Fibroblast of skin of right quadriceps (primary cell): ENCODE data around the gene CDS1.
"Not testable (repeated sequence)": the region's sequence is repeated elsewhere in the genome, so short reads cannot be mapped to it uniquely, and the experiment has no call there.

Experiments
- DNase-seq: peaks from one replicate; pipeline ENCODE4 v3.0.0-alpha.2; 2013

CDS1 gene

DNA sequence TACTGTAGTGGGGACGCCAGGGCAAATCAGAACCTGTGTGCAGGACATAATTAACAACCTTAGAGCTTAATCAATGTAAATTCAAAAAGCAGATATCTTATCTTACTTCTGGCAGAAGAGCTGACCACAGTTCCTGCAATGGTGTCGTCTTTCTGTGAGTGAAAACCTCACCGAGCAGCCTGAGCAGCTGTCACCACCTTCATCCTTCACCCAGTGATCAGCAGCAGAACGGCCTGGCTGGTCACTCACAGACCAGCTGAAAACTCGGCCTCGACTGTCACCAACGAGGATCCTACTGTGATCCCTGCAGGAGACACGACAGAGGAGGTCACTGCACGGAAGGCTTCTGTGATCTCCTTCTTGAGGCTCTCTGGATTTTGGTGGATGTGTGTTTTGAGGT lies 94.2 kb downstream of the CDS1 start:
- no peak for DNase-seq

DNA sequence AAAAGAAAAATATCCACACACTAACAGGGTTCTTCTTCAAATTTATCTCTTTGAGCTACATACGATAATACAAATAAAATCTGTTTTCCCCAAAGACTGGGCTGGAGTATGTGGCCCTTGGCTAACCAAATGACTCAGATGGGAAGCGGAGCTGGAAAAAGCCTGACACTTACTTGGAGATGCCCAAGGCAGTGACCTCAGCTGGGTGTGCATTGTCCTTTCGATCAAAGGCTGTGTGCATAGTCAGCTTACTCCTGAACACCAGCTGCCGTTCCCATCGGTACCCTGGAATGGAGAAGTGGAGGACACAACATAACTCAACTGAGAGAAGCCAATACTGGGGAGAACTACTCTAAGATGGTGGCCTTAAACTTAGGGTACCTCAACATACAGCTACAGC lies 95.1 kb downstream of the CDS1 start:
- DNase-seq = no peak

DNA sequence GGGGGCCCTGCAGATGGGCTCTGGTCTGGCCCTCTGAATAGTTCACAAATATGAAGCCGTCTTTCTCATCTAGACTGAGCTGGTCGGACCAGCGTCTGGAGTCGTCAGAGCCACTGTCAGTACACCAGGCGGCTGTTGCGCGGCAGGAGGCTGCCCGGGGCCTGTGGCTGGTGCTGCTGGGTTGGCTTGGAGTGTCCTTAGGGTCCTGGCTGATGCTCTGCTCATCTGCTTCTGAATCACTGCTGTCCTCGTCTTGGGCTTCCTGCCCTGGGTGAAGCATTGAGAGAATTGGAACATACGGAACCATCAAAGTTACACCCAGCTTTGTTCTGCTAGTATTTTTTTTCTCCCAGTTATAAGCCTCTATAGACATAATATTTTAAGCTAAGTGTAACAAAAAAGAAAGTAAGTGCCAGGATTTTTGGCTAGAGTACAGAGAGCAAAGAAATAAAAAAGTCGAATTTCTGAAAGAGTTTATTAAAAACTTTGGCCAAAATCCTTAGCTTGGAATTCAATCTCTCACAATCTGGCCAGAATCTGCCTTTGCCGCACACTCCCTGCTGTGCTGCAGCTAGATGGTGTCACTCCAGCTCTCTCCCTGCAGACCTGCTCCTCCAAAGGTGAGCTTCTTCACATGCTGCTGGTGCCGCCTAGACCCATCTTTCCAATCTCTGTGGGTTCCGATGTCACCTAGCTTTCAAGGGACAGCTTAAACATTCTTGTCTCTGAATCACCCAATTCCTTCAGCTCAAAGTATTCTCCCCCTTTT lies 96.2 kb downstream of the CDS1 start:
- no peak for DNase-seq

DNA sequence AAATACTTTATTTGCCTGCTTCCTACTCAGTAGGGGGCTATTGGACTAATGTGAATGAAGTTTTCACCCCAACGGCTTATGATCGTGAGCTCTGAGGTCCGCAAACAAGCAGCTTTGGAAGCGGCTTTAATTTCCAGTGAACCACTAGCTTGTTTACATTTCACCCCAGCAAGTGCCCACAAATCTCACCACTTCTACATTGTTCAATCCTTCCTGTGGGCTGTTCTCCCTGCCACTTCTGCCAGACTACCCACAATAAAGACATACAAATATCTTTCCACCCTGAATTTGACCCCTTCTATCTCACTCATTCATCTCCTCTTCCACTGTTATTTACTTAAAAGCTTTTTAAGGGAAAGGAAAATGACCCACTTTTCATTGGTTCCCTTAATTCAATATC lies 98.0 kb downstream of the CDS1 start:
- DNase-seq = no peak

DNA sequence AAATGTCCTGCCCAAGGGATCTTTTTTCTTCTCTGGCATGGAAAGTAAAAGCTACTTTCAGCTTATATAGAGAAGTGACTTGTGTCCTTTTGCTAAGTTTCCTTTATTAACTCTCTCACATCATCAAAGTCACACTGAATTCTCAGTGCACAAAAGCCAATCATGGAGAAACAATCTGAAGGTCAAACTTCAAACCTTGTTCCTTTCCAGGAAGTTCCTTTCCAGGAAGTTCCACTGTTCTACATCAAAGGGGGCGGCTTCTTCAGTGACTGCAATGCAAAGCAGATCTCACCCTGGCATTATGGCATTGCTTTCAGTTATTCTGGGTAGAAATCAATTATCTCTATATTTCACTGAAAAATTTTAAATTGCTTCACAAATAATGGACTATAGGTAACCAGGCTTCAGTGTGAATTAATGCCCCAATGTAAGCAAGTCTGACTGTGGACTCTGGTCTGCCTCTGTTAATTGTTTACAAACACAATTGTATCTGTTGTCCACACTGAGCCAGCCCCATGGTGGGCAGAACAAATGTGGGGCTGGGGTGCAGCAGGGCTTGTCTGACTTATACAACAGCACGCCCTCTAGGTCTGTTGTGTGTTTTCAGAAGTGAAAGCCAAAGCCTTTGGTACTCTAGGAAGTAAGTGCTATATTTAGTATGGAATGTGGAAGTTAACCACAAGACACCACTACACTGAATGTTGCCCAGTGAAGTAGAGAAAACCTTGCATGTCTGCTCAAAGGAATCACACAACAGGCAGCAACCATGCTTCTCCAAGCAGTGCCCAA lies 98.8 kb downstream of the CDS1 start:
- peak; percentile 80 for DNase-seq

DNA sequence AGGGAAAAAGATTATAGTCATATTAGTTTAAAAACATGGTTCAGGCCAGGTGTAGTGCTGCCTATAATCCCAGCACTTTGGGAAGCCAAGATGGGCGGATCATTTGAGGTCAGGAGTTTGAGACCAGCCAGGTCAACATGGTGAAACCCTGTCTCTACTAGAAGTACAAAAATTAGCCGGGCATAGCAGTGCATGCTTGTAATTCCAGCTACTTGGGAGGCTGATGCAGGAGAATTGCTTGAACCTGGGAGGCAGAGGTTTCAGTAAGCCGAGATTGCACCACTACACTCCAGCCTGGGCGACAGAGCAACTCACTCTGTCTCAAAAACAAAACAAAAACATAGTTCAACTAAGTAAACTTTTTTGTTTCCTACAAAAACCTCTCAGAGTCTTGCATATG lies 99.7 kb downstream of the CDS1 start:
- not testable (repeated sequence) for DNase-seq

DNA sequence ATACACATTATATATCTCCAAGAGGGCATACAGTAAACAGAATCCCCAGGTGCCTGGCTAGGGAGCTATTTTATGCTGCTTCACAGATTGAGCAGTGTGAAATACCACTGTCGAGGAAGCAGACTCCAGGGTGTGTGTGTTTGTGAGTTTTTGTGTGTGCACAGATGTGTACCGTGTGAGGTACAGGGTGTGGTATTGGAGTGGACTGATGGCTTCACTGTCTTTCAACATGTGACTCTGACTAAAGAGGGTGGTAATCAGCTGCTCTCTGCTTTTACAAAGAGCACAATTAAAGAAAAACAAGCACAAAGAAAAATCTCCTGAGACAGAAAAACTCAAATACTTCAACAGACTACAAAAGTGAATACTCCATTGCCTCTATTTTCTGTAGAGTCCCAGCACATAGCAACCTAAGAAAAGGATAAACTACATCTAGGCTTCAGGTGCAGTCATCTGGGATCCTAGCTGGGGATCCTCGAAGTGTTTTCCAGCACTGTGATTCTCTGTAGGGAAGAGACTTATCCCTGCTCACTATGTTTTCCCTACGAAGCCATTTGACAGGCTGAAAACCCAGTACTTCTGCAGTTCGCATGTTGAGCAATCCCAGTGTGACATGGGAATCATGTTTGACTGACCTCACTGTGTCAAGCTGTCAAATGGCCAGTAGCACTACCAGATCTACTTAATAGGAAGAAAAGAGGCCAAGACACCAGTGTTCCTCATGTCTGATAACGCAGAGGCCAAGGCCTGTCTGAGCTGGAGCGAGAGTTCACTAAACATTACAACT lies 100.3 kb downstream of the CDS1 start:
- DNase-seq = no peak

DNA sequence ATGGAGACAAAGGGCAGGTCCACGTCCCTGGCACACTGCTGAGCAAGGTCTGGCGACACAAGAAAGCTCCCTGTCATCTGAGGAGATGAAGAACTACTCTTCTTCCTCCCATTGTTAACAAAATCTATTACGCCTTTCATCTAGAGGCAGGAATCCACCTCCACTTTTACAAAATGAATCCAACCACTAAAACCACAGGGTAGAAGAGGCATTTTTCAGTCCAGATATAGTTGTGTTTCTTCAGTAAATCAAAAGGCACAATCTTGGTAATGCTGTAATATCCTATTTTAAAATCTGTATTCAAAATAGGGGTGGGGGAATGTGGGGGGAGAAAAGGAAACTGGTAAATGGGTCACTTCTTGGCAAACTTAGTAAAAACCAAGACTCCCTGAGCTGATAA lies 101.4 kb downstream of the CDS1 start:
- no peak for DNase-seq

DNA sequence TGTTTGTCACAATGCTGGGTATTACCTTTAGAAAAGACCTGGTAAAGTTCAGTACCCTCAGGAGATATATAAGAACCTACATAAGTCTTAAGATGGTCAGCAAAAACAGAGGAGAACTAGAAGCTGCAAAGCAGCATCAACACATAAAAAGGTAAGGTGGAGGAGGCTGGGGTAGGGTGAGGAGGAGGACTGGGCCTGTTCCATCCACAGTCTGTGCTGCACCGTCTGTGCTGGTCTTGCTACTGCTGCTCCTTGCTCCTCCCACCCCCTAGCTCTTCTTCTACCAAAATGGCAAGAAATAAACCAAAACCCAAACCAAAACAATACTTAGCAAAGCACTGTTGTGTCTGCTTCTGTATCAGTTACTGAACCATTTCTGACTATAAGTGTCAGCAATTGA lies 102.2 kb downstream of the CDS1 start:
- DNase-seq = no peak

DNA sequence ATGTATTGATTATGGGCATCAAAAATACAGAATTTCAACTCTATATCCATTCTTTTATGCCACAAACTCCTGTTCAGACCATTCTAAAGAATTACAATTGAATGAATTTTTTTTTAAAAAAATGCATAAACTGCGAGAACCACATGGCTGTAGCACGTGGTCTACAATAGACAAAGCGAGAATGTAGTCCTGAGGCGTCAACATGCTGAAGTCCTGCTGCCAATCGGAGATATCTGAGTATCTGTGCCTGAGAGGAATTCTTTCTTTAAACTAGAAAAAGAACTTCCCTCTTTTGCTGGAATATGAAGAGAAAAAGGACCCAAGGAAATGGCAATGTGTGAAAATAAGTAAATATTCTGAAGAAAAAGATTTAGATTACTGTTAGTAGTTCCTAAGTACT lies 105.7 kb downstream of the CDS1 start:
- DNase-seq = no peak

DNA sequence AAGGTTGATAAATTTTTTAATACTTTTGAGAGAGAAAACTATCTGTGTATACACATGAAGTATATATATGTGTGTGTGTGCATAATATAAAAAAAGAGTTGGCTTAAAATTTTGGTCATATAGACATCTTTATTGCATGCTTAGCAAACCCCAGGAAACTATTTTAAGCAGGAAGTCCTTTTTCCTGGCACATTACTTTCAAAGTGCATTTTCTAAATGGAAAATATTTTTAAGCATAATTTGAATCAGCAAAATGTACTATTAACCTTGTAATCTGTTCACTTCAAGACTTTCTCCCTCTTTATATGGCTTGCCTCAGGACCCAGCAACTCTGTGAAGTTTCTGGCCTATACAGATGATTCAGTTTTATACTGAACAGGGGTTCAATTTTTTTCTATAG lies 106.3 kb downstream of the CDS1 start:
- no peak for DNase-seq

DNA sequence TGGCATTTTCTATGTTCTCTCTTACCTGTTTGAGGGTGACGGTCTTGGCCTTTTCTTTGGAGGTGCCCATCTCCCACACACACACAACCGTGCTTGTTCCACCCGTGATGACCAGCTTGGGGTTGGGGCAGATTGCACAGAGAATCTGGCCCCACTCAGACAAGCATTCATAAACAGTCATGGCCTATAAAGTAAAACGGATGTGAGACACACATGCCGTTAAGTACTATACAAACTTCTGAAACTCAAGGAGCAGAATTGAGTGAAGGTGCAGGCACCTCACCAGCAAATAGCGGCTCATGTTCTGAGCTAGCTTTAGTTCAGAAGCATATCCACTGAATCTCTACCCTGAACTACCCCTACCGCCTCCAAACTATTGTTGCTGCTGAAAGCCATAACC lies 107.6 kb downstream of the CDS1 start:
- no peak for DNase-seq

DNA sequence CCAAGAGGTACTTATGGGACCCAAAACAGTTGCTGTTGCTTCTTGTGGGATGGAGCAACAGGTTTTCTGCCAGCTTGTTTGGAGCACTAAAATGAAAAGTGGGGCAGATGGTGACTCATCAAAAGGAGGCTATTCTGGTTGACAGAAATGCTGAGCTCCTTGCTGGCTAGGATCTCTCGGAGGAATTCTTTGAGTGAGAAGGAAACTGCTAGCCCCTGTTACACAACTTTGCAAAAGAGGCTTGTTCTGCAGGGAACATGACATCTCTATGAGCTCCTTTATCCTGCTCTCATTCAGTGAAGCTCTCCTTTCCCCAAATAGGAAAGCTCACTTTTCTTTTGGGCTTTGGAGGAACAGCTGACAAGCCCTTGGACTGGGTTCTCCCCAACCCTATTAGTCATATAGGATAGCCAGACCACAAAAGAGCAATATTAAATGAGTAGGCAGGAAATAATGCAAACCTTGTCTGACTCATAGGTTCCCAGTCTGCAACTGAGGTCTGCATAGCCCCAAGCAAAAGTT lies 108.3 kb downstream of the CDS1 start:
- DNase-seq = peak; percentile 97

DNA sequence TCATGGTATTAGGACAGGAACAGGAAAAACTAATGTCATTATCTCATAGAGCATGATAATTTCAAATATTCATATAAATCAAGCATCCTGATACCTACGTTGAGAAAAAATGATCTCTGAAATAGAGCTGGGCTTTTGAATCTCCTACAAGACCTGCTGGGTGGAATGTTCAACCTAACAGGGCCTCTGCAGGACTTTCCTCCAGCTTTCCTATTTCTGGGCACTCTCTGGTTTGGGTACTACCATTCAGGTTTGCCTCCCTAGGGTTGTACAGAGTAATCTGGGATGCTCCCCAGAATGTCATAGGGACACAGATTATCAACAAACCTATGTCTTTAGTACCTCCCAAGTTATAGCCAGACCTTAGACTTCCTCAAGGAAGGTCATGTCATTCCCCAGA lies 108.9 kb downstream of the CDS1 start:
- DNase-seq = no peak

DNA sequence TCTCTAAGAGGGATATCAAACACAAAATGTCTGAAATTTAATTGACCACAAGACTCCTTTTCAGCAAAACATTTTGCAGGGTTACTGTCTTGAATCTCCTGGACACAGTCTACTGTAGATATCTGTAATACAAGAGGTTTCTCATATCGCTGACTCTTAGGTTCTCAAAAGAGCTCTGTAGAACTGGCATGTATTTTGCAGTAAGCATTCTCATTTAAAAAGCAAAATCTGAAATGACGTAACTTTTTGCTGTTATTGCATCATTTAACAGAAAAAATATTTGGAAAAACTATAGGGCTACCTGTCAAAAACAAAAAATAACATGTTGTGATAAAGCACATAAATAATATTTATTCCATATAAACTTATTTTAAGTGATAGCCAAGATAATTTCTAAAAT lies 114.2 kb downstream of the CDS1 start:
- no peak for DNase-seq

DNA sequence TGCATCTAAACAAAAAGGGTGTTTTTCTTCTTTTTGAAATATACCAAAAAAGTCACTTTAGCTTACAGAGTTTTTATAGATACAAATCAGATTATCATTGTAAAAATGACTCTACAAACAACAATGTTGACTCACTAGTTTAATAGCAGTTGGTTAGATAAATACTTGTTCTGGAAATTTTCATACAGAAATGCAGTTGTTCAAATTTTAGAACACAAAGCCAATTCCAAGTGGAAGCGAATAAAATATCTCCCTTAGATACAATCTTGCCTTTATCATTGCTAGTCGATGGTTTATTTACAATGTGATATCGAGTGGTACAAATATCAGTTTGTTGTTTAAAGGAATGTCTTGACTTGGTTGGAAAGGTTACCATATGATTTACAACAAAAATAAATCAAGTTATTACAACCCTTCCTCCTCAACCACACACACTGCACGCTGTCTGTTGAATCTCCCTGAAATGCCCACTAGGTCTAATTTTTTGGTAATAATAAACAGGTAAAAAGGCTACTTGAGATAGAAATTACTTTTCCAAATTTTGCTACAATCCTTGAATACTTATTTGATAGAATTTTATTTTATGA lies 114.8 kb downstream of the CDS1 start:
- DNase-seq = no peak

DNA sequence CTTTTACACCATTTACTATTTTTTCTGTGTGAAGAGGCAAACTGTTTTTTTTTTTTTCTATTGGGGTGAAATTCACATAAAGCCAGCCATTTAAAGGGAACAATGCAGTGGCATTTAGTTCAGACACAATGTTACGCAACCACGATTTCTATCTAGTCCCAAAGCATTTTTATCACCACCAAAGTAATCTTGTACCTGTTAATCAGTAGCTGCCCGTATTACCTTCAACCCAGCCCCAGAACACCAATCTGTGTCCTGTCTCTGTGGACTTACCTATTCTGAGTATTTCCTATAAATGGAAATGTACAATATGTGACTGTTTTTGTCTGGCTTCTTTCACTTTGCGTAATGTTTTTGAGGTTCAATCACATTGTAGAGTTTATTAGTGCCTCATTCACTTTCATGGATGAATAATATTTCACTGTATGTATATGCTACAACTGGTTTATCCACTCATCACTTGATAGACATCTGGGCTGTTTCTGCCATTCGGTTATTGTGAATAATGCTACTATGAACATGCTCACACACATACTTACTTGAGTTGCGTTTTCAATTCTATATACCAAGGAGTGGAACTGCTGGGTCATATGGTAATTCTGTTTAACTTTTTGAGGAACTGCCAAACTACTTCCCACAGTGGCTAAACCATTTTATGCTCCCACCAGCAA lies 116.2 kb downstream of the CDS1 start:
- no peak for DNase-seq
